Measurements from ENCODE around the gene UFC1.
A peak's percentile ranks its signal among the peaks of the same experiment; 100 is the strongest.

The UFC1 gene

GRCh38 chr1:161133220-161133740, 20.5 kb upstream of the UFC1 start:
- no peak for DNase-seq (ENCODE audit: low read depth)

- DNase-seq (ENCODE audit: low read depth): no peak
Observed at GRCh38 chr1:161137881-161138280, 15.9 kb upstream of the UFC1 start.

GRCh38 chr1:161138431-161138830, 15.3 kb upstream of the UFC1 start:
- DNase-seq (ENCODE audit: low read depth): no peak

- DNase-seq (ENCODE audit: low read depth): no peak
Observed at GRCh38 chr1:161139766-161140165, 14.0 kb upstream of the UFC1 start.

GRCh38 chr1:161140755-161141400, 12.9 kb upstream of the UFC1 start:
- DNase-seq (ENCODE audit: low read depth): no peak

GRCh38 chr1:161145832-161146231, 7.9 kb upstream of the UFC1 start:
- DNase-seq (ENCODE audit: low read depth): no peak

- DNase-seq (ENCODE audit: low read depth): no peak
Observed at GRCh38 chr1:161153176-161153575, 602 bp upstream of the UFC1 start.

GRCh38 chr1:161157867-161158266, 4.1 kb downstream of the UFC1 start:
- DNase-seq (ENCODE audit: low read depth): no peak

GRCh38 chr1:161158316-161159010, 4.7 kb downstream of the UFC1 start:
- no peak for DNase-seq (ENCODE audit: low read depth)

GRCh38 chr1:161159087-161159912, 5.5 kb downstream of the UFC1 start, which contains the start of gene USP21:
USP21 (plus strand) TSS chr1:161159500; CDS start chr1:161160641, 1,141 bp downstream.
- peak; percentile 86 for DNase-seq (ENCODE audit: low read depth)

- no peak for DNase-seq (ENCODE audit: low read depth)
Observed at GRCh38 chr1:161159913-161160243, 6.1 kb downstream of the UFC1 start.

GRCh38 chr1:161160671-161161145, 6.9 kb downstream of the UFC1 start:
- no peak for DNase-seq (ENCODE audit: low read depth)

- DNase-seq (ENCODE audit: low read depth): no peak
Observed at GRCh38 chr1:161161652-161162051, 7.9 kb downstream of the UFC1 start.

GRCh38 chr1:161162052-161162451, 8.3 kb downstream of the UFC1 start:
- no peak for DNase-seq (ENCODE audit: low read depth)

GRCh38 chr1:161162806-161163205, 9.0 kb downstream of the UFC1 start:
- no peak for DNase-seq (ENCODE audit: low read depth)

GRCh38 chr1:161163793-161164192, 10.0 kb downstream of the UFC1 start:
- no peak for DNase-seq (ENCODE audit: low read depth)

GRCh38 chr1:161164901-161165610, 11.3 kb downstream of the UFC1 start:
- no peak for DNase-seq (ENCODE audit: low read depth)

GRCh38 chr1:161165742-161166668, 12.2 kb downstream of the UFC1 start, which contains the start of gene PPOX:
PPOX (plus strand) TSS chr1:161166426; CDS start chr1:161166848, 422 bp downstream.
- peak; percentile 82 for DNase-seq (ENCODE audit: low read depth)

GRCh38 chr1:161166669-161167548, 13.1 kb downstream of the UFC1 start:
- DNase-seq (ENCODE audit: low read depth): no peak

GRCh38 chr1:161168906-161169305, 15.1 kb downstream of the UFC1 start:
- no peak for DNase-seq (ENCODE audit: low read depth)

All from activated T-helper 1 cell treated with Interleukin-2 at 50 U/mL for 16 hours (primary cell).